Gastrocnemius medialis (tissue), 4 donors: ENCODE results near the gene ADNP2.

Source experiments
- POLR2A ChIP-seq, 2 donors: fragments of 450-650 bp; IDR thresholded peaks; one replicate each; pipeline ENCODE4 v1.6.1; 2017; ENCODE audit warnings: antibody characterized with exemption in 2 of 2, mild to moderate bottlenecking in 2 of 2, moderate library complexity in 2 of 2
- TF ChIP-seq, protein P1 (sequence below), 5 experiments: fragments of 450-650 bp in 3 of 5; fragments of 200-600 bp in 2 of 5; sonication (generic) in 2 of 5; IDR thresholded peaks in 4 of 5; conservative IDR thresholded peaks in 1 of 5; 1 replicate in 4 of 5; 2 replicates in 1 of 5; pipeline ENCODE4 v1.5.1; 2016 to 2019; ENCODE audit warnings: antibody characterized with exemption in 5 of 5, mild to moderate bottlenecking in 3 of 5, moderate library complexity in 3 of 5

DNA sequence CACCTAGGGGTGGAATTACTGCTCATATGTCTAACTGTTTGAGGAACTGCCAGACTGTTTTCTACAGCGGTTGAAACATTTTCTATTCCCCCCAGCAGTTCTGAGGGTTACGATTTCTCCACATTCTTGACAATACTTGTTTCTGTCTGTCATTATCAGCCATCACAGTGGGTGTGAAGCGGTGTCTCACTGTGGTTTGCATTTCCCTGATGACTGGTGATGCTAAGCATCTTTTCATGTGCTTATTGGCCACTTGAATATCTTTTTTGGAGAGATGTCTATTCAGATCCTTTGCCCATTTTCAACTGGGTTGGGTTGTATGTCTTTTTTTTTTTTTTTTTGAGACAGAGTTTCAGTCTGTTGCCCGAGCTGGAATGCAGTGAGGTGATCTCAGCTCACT lies 63.0 kb downstream of the ADNP2 start:
- TF ChIP-seq POLR2A (IDR thresholded peaks at IDR 0.05): no peak
- TF ChIP-seq, protein P1, sequence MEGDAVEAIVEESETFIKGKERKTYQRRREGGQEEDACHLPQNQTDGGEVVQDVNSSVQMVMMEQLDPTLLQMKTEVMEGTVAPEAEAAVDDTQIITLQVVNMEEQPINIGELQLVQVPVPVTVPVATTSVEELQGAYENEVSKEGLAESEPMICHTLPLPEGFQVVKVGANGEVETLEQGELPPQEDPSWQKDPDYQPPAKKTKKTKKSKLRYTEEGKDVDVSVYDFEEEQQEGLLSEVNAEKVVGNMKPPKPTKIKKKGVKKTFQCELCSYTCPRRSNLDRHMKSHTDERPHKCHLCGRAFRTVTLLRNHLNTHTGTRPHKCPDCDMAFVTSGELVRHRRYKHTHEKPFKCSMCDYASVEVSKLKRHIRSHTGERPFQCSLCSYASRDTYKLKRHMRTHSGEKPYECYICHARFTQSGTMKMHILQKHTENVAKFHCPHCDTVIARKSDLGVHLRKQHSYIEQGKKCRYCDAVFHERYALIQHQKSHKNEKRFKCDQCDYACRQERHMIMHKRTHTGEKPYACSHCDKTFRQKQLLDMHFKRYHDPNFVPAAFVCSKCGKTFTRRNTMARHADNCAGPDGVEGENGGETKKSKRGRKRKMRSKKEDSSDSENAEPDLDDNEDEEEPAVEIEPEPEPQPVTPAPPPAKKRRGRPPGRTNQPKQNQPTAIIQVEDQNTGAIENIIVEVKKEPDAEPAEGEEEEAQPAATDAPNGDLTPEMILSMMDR (IDR thresholded peaks at IDR 0.05 in 4 of 5, conservative IDR thresholded peaks at IDR 0.05 in 1 of 5): no peak
